Left colon (tissue), 2 donors: Measurements from ENCODE around the gene PLCL1. TPM values are rescaled to one million over a fixed set of nuclear protein-coding genes. Genes with fewer than 3 reads are reported as not detected.

Experiments used
- ATAC-seq: fragments of 200-7000 bp; cut with Tn5 transposase; one replicate; pipeline ENCODE4 v1.9.1; 2020; ENCODE audit warnings: mild to moderate bottlenecking, moderate library complexity
- DNase-seq, 2 donors: peaks; one replicate each; pipeline ENCODE4 v3.0.0-alpha.2; 2020
- intact Hi-C, 2 donors: fragments of 100-400 bp; cut with DNase I in 1 of 2; cut with micrococcal nuclease in 1 of 2; formaldehyde crosslinking; loops; one replicate each; pipeline versions ENCODE4 v1.11.2 to v1.14.0; 2022; cut with DNase I, micrococcal nuclease
- total RNA-seq, 2 donors: library from RNA; stranded (reverse); fragmentation: NEBNext Ultra II Directional; extraction: Animal tissue kit (Norgen Biotek cat#: 25700); gene quantifications; one replicate each; pipeline ENCODE4 v1.2.1, GENCODE V29; 2021
- donor health status: DM: no; HTN: no; CAD: no.
- donor health status: DM: yes; HTN: yes; CAD: no.

Gene PLCL1
- total RNA-seq, 2 donors from 2014 or later, result 1.1 to 3.0 TPM

- DNase-seq (no peak), ATAC-seq (no peak)
- intact Hi-C loops, result no loop called here
Measured at GRCh38 chr2:197908156-197908555, 103.8 kb downstream of the PLCL1 start.

GRCh38 chr2:197908990-197909776, 104.8 kb downstream of the PLCL1 start:
- intact Hi-C loops, result no loop called here
- DNase-seq (no peak), ATAC-seq (no peak)

- ATAC-seq, result no peak
- intact Hi-C loops, result no loop called here
Measured at GRCh38 chr2:197911667-197912066, 107.3 kb downstream of the PLCL1 start.

GRCh38 chr2:197913084-197913483, 108.7 kb downstream of the PLCL1 start:
- no peak for ATAC-seq
- intact Hi-C loops, result no loop called here

More at GRCh38 chr2:197911667-197912066, 107.3 kb downstream of the PLCL1 start:
- no peak for DNase-seq

GRCh38 chr2:197914778-197915177, 110.4 kb downstream of the PLCL1 start:
- intact Hi-C loops, result no loop called here
- DNase-seq, result no peak
- ATAC-seq, result no peak

More at GRCh38 chr2:197913084-197913483, 108.7 kb downstream of the PLCL1 start:
- no peak for DNase-seq

GRCh38 chr2:197915548-197916265, 111.3 kb downstream of the PLCL1 start:
- intact Hi-C loops, result no loop called here
- ATAC-seq (no peak), DNase-seq (no peak)

- ATAC-seq, result no peak
- intact Hi-C loops, result no loop called here
- no peak for DNase-seq
Measured at GRCh38 chr2:197919487-197919886, 115.1 kb downstream of the PLCL1 start.

- intact Hi-C loops, result no loop called here
- ATAC-seq, result no peak
- no peak for DNase-seq
Measured at GRCh38 chr2:197920088-197920487, 115.7 kb downstream of the PLCL1 start.

- ATAC-seq (no peak), DNase-seq (no peak)
- intact Hi-C loops, result no loop called here
Measured at GRCh38 chr2:197920592-197921201, 116.3 kb downstream of the PLCL1 start.

- intact Hi-C loops, result no loop called here
Measured at GRCh38 chr2:197924483-197924882, 120.1 kb downstream of the PLCL1 start.

GRCh38 chr2:197925204-197925603, 120.8 kb downstream of the PLCL1 start:
- no peak for DNase-seq
- no peak for ATAC-seq
- intact Hi-C loops, result no loop called here

More at GRCh38 chr2:197924483-197924882, 120.1 kb downstream of the PLCL1 start:
- ATAC-seq, result no peak
- no peak for DNase-seq

GRCh38 chr2:197925976-197926375, 121.6 kb downstream of the PLCL1 start:
- intact Hi-C loops, result no loop called here
- no peak for ATAC-seq

GRCh38 chr2:197926673-197927072, 122.3 kb downstream of the PLCL1 start:
- intact Hi-C loops, result no loop called here
- ATAC-seq (no peak), DNase-seq (no peak)

More at GRCh38 chr2:197925976-197926375, 121.6 kb downstream of the PLCL1 start:
- DNase-seq, result no peak

GRCh38 chr2:197927994-197928393, 123.6 kb downstream of the PLCL1 start:
- ATAC-seq (no peak), DNase-seq (no peak)
- intact Hi-C loops, result no loop called here

GRCh38 chr2:197929008-197929885, 124.9 kb downstream of the PLCL1 start:
- DNase-seq, result no peak
- intact Hi-C loops, result no loop called here
- ATAC-seq, result no peak

- intact Hi-C loops, result no loop called here
- no peak for ATAC-seq
- DNase-seq, result no peak
Measured at GRCh38 chr2:197929886-197930227, 125.5 kb downstream of the PLCL1 start.

- DNase-seq, result no peak
- intact Hi-C loops, result no loop called here
- no peak for ATAC-seq
Measured at GRCh38 chr2:197930570-197931278, 126.3 kb downstream of the PLCL1 start.

GRCh38 chr2:197931661-197932312, 127.4 kb downstream of the PLCL1 start:
- intact Hi-C loops, result no loop called here
- DNase-seq (no peak), ATAC-seq (no peak)
